WI38 (cell line): Measurements from ENCODE around the gene GBP6.

Experiments
- H3K4me3 ChIP-seq: 2 replicates; pipeline ENCODE4 v1.5.1; 2011; ENCODE audit warnings: low read depth, mild to moderate bottlenecking, control low read depth, low read length
- TF ChIP-seq, protein P1 (sequence below): IDR thresholded peaks from 2 replicates; pipeline ENCODE4 v1.5.1; 2012; ENCODE audit warnings: low read depth, mild to moderate bottlenecking, control low read depth, low read length

The GBP6 gene

GRCh38 chr1:89378001-89378400, 14.1 kb downstream of the GBP6 start:
- no peak overlapping the region for H3K4me3 ChIP-seq
- TF ChIP-seq, protein P1, sequence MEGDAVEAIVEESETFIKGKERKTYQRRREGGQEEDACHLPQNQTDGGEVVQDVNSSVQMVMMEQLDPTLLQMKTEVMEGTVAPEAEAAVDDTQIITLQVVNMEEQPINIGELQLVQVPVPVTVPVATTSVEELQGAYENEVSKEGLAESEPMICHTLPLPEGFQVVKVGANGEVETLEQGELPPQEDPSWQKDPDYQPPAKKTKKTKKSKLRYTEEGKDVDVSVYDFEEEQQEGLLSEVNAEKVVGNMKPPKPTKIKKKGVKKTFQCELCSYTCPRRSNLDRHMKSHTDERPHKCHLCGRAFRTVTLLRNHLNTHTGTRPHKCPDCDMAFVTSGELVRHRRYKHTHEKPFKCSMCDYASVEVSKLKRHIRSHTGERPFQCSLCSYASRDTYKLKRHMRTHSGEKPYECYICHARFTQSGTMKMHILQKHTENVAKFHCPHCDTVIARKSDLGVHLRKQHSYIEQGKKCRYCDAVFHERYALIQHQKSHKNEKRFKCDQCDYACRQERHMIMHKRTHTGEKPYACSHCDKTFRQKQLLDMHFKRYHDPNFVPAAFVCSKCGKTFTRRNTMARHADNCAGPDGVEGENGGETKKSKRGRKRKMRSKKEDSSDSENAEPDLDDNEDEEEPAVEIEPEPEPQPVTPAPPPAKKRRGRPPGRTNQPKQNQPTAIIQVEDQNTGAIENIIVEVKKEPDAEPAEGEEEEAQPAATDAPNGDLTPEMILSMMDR: no peak

GRCh38 chr1:89381618-89382017, 17.8 kb downstream of the GBP6 start:
- TF ChIP-seq, protein P1: no peak
- no peak overlapping the region for H3K4me3 ChIP-seq

GRCh38 chr1:89382479-89382878, 18.6 kb downstream of the GBP6 start:
- TF ChIP-seq, protein P1: no peak
- H3K4me3 ChIP-seq: no peak overlapping the region

- H3K4me3 ChIP-seq: no peak overlapping the region
Measured at GRCh38 chr1:89383185-89383584, 19.3 kb downstream of the GBP6 start.

DNA sequence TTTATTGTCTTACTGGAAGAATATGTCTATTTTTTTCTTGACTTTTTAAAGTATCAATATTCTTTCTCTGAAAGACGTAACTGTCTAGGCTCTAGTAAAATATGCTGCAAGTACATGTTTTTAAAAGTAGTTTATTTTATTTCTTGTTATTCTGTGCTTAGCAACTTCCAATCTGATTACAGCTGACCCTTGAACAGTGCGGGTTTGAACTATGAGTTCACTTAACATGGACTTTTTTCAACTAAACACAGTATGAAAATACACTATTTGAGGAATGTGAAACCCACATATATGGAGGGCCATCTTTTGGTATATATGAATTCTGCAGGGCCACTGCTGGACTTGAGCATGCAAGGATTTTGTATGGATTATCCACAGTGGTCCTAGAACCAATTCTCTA, 26.8 kb downstream of the GBP6 start:
- TF ChIP-seq, protein P1: no peak
- no peak overlapping the region for H3K4me3 ChIP-seq

More at GRCh38 chr1:89383185-89383584, 19.3 kb downstream of the GBP6 start:
- TF ChIP-seq, protein P1: no peak

DNA sequence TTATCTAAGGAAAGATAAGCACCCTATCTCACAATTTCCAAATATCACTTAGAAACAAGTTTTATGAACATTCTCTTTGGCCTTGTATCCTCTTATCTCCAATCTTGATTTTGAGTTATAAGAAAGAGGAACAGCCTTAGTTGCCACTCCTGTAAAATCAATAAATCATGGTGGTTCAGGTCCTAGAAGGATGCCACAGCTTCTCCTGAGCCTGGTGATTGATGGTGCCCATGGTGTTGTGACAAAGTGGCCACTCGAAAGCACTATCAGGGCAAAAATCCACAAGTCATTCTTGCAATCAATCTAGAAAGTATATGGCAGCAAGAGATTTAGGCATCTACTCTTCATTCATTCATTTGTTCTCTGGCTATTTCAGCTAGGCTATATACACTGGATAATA, 27.8 kb downstream of the GBP6 start:
- TF ChIP-seq, protein P1: no peak
- no peak overlapping the region for H3K4me3 ChIP-seq

- no peak overlapping the region for H3K4me3 ChIP-seq
- TF ChIP-seq, protein P1: no peak
Measured at GRCh38 chr1:89394851-89395250, 31.0 kb downstream of the GBP6 start.
